SKM-1 (cell line): ENCODE data around the gene RIPOR3.
A peak's percentile ranks its signal among the peaks of the same experiment; 100 is the strongest.
"Not testable (repeated sequence)": the region's sequence is repeated elsewhere in the genome, so short reads cannot be mapped to it uniquely, and the experiment has no call there.

Experiments
- DNase-seq: peaks from one replicate; lab custom pipeline; 2025; ENCODE audit not compliant: unreplicated experiment; lab: John Stamatoyannopoulos, UW

RIPOR3 gene

DNA sequence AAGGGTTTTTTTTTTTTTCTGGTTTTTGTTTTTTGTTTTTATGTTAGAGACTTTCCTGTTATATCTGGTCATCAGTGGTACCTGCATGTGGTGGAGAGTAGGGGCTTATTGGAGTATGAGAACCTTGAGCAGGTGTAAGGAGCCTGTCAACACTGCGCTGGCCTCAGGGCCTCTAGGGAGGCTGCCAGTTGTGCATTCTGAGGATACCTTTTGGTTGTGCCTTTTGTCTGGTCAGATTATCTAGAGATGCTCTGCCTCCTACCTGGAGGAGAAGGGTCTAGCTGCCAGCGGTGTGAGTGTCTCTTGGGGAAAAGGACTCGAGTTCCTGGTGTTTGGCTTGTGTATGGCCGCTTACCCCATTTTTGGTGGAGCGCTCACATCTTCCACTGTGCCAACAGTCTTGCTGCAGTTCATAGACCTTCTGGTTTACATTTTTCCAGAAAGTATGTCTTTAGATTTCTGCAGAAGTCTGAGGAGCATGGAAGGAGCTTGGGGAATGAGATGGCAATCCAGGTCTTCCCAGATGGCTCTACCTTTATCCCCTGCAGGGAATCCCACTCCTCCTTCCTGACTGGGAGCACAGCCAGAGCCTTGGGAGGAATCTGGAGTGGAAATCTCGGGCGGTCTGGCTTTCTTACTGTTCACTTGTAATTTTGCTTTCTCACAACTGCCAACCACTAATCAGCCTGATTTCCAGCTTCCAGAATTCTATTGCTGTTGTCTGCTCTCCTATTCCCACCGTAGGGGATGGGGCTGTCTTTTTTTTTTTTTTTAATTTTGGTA lies 131.3 kb downstream of the RIPOR3 start:
- DNase-seq = no peak

- no peak for DNase-seq
Observed at GRCh38 chr20:50559149-50559548, 132.2 kb downstream of the RIPOR3 start.

- DNase-seq = no peak
Observed at GRCh38 chr20:50558483-50558925, 132.8 kb downstream of the RIPOR3 start.

DNA sequence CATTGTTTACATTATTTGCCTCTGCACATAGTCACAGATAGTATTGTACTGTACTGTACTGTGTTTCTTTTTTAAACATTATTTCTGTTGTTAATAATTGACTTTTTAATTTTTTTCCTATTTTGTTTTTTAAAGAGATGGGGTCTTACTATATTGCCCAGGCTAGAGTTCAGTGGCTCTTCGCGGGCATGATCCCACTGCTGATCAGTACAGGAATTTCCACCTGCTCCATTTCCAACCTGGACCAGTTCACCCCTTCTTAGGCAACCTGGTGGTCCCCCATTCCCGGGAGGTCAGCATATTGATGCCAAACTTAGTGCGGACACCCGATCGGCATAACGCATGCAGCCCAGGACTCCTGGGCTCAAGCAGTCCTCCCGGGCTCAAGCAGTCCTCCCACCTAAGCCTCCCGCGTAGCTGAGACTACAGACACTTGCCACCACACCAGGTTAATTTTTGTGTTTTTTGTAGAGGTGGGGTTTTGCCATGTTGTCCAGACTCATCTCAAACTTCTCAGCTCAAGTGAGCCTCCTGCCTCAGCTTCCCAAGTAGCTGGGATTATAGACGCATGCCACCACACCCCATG lies 133.7 kb downstream of the RIPOR3 start:
- DNase-seq = no peak

- DNase-seq = no peak
Observed at GRCh38 chr20:50555662-50556061, 135.7 kb downstream of the RIPOR3 start.

DNA sequence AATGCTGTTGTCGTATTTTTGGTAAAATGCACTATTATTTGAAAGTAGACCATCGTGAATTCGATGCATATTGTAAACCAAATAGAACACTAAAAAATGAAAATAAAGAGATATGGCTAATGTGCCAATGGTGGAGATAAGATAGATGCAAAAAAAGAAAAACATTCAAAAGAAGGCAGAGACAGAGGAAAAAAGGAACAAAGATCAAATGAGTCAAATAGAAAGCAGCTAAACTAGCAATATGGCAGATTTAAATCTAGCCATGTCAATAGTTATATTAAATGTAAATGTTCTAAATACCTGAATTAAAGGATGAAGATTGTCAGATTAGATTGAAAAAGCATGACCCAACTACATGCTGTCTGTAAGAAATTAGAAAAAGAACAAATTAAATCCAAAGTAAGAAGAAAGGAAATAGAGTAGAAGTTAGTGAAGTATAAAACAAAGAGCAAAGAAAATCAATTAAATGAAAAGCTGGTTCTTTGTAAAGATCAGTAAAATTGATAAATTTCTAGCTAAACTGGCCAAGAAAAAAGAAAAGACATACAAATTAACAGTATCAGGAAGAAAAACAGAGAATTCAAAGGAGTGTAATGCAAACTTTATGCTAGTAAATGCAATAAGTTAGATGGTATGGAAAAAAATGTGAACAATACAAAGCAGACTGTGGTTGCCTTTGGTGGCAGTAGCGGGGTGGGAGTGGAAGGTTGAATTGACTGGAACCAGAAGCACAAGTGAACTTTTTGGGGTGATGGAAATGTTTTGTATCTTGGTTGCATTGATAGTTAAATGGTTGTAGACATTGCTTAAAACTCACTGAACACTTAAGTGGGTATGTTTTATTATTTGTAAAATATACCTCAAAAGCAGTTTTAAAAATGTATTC lies 136.4 kb downstream of the RIPOR3 start:
- DNase-seq = no peak

DNA sequence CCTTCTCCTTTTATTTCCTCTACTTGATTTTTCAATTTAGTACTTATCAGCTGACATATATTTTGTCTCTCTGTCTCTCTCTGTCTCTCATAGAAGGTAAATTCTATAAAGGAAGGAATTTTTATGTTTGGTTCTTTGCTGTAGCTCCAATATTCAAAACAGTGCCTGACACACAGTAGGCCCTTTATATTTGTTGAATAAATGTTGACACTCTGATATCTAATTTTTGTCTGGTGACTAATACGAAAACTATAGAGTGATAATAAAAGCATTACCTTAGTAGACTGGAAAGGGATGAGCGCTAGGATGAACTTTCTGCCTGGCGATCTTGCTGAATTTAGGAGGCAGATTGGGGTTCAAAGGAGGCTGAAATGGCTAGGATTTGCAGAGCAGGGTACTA lies 138.4 kb downstream of the RIPOR3 start:
- no peak for DNase-seq

GRCh38 chr20:50551288-50551687 lies 140.1 kb downstream of the RIPOR3 start:
- no peak for DNase-seq

- no peak for DNase-seq
Observed at GRCh38 chr20:50550531-50550930, 140.8 kb downstream of the RIPOR3 start.

DNA sequence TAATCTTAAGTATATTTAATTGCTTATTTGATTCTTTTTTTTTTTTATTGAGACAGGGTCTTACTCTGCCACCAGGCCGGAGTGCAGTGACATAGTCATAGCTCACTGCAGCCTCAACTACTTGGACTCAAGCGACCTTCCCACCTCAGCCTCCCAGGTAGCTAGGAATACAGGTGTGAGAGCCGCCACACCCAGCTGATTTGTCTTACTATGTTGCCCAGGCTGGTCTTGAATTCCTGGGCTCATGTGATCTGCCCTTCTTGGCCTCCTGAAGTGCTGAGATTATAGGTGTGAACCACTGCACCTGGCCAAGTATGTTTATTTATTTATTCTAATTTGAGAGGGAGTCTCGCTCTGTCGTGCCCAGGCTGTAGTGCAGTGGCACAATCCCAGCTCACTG lies 142.9 kb downstream of the RIPOR3 start:
- no peak for DNase-seq

GRCh38 chr20:50547964-50548363 lies 143.4 kb downstream of the RIPOR3 start:
- DNase-seq = no peak

DNA sequence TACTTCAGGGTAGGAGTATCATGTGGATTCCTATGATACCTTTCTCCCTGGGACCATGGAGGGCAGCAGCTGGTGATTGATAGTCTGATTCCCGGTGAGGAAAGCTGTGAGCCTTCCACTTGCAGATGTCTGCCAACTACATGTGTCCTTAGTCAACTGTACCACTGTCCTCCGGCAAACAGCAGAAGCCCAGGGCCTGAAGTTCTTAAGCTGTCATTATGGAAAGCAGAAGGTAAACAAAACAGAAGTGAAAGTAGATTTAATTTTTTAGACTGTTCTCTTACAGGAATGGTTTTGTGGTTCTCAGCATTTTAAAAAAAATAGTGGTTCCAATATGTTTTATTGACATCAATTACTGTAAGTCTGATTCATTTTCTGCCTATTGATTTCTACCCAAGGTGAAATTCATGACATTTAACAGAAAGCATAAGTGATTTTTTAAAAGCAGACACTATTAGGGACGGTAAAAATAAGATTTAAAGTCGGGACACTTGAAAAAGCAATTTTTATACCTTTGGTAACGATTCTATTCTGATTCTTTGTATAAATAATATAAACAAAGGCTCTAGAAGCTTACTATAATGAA lies 144.5 kb downstream of the RIPOR3 start:
- DNase-seq = no peak

DNA sequence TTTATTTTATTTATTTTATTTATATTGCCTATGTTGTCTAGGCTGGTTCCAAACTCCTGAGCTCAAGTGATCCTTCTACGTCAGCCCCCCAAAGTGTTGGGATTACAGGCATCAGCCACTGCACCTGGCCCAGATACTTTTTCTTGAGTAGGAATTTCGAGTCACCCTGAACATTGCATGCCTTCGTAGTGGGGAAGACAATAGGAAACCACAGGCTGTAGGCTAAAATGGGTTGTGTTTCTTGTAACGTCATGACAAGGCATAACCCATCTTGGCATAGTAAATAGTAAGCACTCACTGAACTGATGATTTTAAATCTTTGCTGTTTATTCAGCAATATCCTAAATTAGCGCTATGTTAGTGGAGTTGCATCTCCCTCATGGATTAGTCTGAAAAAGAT lies 146.2 kb downstream of the RIPOR3 start:
- no peak for DNase-seq

GRCh38 chr20:50543326-50543725 lies 148.0 kb downstream of the RIPOR3 start:
- no peak for DNase-seq

DNA sequence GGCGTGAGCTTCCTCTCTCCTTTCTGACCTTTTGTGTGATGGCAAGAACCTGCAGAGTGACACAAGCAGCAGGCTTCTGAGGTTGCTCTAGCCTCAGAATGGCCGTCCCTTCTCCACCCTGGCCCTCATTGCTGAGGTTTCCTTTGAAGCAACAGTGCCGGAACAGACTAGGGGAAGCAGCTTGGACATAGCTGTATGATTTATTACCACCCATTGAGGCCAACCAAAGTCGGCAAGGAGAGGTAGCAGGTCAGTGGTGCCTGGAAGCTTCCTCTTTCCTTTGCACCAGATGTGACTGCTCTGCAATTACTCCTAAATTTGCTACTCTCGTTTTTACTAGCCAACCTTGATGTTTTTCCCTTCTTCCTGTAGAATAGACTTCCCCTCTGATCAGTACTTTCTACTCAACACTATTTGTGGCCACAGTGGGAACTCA lies 149.7 kb downstream of the RIPOR3 start:
- DNase-seq = peak; percentile 96

- no peak for DNase-seq
Observed at GRCh38 chr20:50540620-50541605, 150.4 kb downstream of the RIPOR3 start.

DNA sequence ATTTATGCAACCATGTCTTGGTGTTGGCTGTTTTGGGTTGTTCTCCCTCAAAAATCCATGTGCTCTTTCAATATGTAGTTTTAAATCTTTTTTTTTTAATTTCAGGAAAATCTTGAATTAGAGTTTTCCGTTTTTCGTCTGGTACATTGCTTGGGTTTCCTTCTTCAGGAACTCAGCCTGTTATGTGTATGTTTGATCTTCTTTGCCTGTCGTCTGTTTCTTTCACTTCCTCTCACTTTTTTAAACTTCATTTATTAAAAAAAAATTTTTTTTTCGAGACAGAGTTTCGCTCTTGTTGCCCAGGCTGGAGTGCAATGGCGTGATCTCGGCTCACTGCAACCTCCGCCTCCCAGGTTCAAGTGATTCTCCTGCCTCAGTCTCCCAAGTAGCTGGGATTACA lies 151.5 kb downstream of the RIPOR3 start:
- not testable (repeated sequence) for DNase-seq

DNA sequence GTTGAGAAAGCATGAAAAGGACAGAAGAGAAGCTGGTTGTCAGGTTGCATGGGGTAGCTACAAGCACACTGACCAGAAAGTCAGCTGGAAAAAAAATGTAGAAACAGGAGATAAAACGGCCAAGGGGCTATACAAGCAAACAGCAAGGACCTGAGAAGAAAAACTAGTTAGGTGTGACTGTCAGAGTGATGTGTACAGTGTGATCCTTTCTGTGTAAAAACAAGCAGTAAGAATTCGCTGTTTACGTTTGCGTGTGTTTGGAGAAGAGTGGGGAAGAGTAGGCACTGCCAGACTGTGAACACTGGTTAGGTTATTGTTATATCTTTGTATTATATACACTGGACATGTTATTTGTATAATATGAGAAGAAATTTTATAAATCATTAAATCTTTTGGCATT lies 153.1 kb downstream of the RIPOR3 start:
- no peak for DNase-seq

GRCh38 chr20:50537546-50538201 lies 153.7 kb downstream of the RIPOR3 start:
- no peak for DNase-seq

- no peak for DNase-seq
Observed at GRCh38 chr20:50536333-50536732, 155.0 kb downstream of the RIPOR3 start.
